ENCODE measurements around the gene URB2.
"Not testable (repeated sequence)": the region's sequence is repeated elsewhere in the genome, so short reads cannot be mapped to it uniquely, and the experiment has no call there.

Gene URB2

DNA sequence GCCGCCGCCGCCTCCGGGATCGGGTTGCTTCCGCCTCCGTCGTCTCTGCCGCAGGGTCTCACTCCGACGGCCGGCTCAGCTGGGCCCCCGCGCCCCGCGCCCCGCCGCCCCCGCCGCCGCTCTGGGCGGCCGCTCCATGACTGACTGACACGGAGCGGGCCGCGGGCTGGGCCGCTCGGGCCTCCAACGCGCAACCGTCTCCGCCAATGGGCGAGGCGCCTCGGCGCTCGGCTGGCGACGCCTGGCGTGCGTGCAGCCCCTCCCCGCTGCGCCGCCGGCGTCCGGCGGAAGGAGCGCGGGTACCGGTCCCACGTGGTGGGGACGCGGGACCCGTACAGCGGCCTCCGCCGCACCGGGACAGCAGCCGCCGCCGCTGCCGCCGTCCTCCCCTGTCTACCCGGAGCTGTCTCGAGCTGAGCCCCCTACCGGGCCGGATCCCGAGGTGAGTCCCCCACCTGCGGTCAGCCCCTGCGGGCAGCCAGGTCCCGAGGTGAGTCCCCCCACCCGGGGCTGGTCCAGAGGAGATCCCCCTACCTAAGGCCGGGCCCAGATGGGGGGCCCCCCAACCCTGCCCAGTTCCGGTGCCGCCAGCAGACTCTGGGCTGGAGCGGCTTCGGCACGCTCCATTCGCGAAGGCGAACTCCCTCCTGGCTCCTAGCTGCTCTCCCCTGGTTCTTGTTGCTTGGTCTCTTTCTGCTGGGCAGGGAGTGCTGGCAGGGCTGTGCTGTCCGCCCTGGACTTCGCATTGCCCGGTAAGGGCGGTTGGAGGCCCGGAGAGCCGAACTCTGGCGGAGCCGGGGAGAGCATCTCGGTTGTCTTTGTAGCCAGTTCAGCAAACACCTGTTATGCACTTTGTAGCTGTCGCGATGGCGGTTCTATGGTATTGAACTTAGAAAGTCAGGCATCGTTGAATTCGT is at the start of gene URB2, which contains the start of gene TAF5L:
Gene URB2, plus strand, starts transcription at position 333 of the 917 bp plus-strand sequence. CDS start 1,387 bp downstream, outside the sequence.
Gene TAF5L, minus strand, starts transcription at position 208 of the 917 bp plus-strand sequence. CDS start 11,640 bp downstream, outside the sequence.
- peak; percentile 92 for DNase-seq (ENCODE audit: low read depth)

DNA sequence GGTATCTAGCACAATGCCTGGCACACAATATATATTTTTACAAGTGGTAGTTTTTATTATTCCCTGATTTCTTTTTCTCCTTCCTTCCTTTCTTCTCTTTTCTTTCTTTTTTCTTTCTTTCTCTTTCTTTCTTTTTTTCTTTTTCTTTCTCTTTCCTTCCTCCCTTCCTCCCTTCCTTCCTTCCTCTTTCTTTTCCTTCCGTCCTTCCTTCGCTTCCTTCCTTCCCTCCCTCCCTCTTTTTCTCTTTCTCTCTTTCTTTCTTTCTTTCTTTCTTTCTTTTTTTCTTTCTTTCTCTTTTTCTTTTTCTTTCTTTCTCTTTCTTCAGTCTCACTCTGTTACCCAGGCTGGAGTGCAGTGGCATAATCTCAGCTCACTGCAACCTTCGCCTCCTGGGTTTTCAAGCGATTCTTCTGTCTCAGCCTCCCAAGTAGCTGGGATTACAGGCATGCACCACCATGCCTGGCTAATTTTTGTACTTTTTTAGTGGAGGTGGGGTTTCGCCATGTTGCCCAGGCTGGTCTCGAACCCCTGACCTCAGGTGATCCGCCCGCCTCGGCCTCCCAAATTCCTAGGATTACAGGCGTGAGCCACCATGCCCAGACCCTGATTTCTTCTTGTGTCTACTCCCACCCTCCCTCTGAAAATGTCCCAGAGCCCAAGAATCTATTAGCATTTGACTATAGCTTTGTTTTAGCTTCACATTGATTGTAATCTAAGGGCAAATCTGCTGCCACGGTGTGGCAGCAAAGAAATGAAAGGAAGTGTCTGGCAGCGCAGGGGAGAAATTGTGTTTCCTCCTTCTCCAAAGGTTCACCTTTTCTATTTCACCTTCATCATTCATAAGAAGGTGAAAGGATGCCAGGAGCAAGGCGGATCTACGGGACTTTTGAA is 47.6 kb upstream of the URB2 start:
- DNase-seq (ENCODE audit: low read depth), result no peak

DNA sequence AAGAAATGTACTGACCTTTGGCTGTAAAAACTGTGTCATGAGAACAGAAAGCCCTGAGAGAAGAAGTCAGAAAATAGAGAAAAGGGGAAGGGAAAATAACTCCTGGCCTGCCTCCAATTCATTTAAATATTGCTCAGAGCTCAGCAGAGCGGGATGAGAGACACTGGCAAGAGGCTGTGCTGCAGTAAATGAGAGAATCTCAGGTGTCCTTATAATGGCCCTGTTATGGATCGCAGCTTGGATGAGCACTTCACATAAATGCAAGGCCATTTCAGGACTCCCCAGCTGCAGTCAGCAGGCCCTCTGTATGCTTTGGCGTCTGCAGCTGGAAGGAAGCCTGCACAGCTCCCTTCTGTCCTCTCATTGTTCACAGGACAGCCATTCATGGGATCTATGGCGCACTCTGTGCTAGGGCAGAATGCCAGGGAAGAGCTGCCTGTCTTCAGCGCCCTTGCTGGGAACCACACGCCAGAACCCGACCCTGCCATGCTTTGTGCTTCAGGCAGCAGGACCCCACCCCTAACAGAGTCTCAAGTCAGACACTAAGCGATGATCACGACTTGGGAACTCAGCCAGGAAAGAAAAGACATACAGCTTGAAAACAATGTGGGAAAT is 46.9 kb upstream of the URB2 start:
- DNase-seq (ENCODE audit: low read depth), result peak; percentile 46

DNA sequence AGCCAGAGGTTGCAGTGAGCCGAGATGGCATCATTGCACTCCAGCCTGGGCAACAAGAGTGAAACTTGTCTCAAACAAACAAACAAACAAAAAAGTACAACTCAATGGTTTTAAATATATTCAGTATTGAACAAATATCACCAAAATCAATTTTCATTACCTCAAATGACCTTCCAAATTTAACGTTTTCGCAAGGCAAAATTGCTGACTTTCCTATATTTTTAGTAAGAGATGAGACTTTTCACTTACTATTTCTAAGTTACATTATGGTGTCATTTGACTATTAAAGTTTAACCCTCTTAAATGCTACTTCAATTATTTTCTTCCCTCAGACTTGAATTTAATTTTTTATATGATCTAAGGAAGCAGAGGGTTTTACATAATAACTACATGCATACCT is 44.6 kb upstream of the URB2 start:
- DNase-seq (ENCODE audit: low read depth), result no peak

DNA sequence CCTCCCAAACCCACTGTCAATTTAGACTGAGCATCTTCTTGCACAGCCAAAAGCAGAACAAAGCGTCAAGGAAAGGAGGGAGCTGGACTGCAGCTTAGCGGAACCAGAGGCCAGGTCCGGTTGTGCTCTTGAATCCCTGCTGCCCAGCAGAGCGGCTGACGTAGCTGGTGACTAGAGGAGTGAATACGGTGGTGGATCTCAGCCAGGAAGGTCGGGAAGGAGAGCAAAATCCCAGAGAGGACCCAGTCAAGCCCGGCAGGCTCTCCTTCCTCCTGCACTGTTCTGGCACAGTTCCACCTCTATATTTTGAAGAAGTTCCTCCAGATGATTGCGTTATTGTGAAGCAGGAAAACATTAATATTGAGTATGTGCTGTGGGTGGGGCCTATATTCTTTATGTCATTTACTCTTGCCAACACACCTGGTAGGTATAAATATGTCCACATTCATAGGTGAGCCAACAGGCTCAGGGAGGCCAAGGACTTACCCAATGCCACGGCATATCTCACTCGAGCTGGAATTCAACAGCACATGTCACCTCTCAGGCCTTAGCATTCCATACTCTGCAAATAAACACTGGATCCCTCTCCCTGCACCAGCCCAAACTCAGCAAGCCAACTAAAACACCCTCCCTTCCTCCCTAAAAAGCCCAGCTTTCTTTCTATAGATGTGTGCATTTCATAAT is 43.9 kb upstream of the URB2 start:
- peak; percentile 47 for DNase-seq (ENCODE audit: low read depth)

DNA sequence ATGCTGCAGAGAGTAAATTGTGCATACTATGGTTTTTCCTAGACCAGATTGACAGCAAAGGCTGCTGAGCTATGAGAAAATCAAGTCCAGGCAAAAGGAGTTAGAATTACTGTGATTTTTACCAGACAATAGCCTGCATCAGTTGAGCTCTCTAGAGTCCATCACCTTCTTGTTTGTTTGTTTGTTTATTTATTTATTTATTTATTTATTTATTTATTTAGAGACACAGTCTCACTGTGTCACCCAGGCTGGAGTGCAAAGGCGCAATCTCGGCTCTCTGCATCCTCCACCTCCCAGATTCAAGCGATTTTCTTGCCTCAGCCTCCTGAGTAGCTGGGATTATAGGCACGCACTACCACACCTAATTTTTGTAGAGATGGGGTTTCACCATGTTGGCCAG is 43.3 kb upstream of the URB2 start:
- no peak for DNase-seq (ENCODE audit: low read depth)

DNA sequence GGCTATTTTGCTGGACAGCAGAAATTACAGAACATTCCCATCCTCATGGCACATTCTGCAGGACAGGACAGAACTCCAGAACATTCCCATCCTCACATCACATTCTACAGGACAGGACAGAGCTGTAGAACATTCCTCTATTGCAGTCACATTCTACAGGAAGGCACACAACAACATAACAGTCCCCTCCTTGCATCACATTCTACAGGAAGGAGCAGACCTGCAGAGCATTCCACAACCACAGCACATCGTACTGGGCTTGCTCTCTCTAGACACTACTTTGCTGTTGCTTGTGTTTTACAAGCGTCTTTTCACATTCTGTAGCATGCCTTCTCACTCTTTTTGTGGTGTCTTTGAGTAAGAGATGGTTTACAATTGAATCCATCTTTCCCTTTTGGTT is 40.7 kb upstream of the URB2 start:
- DNase-seq (ENCODE audit: low read depth), result no peak

DNA sequence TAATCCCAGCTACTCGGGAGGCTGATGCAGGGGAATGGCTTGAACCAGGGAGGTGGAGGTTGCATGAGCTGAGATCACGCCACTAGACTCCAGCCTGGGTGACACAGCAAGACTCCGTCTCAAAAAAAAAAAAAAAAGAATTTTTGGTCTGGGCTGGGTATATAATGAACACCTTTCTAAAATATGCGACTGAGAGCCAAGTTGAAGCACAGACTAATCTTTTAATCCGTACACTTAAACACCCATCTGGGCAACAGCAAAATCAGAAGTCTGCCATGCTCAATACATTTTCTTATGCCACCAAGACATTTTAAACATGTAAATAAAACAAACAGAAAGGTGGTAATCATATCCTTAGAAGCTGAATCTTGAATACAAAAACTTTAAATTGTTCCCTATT is 35.9 kb upstream of the URB2 start:
- no peak for DNase-seq (ENCODE audit: low read depth)

DNA sequence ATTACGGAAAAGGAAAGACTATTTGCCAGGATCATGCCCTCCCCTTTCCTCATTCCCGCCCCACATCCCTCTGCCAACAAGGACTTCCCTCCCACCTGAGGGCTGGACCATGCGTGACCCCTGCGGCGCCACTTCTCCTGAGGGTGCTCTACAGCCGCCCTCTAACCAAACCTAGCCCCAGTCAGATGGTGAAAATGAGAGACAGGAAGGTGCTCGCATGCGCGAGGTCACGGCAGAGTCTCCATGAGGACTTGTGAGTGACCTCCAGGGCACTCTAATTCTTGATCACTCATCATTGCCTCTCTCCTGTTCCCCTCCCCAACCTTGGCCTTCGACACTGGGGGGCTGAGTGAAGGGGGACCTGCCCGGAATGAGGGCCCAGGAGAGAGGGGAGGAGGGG is 32.2 kb upstream of the URB2 start:
- no peak for DNase-seq (ENCODE audit: low read depth)

DNA sequence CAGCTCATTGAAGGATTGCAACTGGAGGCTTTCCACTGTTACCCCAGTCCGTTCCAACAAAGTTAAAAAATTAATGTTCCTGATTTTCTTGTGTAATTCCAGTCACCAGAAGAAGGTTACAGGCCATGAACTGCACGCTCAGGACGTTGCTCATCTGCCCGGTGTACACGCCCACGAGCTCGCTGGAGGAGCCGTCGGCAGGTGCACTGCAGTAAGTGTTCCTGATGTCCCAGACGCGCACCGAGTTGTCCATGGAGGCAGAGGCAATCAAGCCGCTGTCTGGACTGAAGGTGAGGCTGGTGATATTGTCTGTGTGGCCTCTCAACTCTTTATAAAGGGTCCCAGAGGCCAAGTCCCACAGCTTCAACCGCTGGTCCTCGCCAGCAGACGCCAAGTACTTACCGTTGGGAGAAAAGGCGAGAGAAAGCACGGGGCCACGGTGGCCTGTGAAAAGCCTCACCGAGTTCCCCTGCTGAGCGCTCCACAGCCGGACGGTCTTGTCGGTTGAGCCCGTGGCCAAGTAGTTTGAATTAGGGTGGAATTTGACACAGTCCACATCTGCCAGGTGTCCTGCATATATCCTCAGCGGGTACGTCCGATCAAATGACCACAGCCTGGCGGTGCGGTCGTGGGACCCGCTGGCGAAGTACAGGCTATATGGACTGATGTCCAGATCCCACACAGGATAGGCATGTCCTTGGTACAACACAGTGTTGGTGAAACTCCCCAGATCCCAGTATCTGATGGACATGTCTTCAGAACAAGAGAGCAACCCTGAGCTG is 31.6 kb upstream of the URB2 start:
- DNase-seq (ENCODE audit: low read depth), result no peak

DNA sequence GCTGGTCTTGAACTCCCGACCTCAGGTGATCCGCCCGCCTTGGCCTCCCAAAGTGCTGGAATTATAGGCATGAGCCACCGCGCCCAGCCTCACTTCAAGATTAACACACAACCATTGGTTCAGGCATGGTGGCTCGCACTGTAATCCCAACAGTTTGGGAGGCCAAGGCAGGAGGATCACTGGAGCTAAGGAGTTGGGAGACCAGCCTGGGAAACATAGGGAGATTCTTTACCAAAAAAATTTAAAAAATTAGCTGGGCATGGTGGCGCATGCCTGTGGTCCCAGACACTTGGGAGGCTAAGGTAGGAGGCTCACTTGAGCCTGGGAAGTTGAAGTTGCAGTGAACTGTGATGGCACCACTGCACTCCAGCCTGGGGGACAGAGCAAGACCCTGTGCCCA is 30.2 kb upstream of the URB2 start:
- DNase-seq (ENCODE audit: low read depth), result not testable (repeated sequence)

DNA sequence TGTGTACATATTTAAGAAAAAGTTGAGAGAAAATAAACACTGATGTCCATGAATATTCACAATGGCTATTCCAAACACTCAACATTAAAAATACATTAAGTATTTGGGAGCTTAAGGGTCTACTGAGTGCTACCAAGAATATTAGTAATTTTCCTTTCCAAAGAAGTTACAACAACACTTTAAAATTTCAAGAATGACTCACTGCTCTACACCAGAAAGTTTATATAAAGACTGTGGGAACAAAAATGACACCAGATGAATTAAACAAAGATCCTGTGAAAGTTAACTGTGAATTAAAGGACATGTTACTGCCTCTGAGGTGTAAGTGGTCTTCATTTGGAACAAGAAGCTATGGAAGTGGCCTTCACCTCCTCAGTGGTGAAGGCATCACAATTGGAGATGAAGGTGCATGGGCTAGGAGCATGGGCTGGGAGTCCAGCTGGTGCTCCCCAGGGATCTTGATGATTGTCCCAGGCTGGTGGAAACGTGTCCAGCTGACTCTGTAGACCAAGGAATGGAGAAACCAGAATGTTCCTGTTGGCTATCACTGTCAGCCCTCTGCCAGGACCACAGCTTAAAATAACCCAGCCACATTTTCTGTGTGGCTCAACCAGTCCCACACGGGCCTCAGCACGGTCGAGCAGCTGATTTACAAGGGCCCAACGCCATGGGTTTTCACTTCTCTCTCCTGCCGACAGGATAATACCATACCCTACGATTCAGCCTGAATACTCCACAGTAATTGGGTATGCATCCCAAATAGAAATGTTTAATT is 28.9 kb upstream of the URB2 start:
- DNase-seq (ENCODE audit: low read depth), result peak; percentile 76

DNA sequence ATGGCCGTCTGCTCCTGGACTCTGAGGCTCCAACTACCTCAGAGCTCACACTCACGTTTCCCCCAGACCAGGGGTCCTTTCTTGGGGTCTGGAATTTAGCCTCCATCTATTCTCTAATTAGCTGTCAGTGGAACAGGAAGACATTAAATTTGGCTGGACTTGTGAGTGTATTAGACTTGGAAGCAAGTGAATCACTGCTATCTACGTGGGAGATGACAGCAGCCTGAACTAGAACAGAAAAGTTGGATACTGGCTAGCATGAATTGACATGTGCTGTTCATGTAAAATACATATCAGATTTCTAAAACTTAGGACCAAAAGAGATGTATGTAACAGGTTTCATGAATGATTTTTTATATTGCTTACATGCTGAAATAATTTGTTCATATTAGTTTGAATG is 28.2 kb upstream of the URB2 start:
- DNase-seq (ENCODE audit: low read depth), result peak; percentile 69

DNA sequence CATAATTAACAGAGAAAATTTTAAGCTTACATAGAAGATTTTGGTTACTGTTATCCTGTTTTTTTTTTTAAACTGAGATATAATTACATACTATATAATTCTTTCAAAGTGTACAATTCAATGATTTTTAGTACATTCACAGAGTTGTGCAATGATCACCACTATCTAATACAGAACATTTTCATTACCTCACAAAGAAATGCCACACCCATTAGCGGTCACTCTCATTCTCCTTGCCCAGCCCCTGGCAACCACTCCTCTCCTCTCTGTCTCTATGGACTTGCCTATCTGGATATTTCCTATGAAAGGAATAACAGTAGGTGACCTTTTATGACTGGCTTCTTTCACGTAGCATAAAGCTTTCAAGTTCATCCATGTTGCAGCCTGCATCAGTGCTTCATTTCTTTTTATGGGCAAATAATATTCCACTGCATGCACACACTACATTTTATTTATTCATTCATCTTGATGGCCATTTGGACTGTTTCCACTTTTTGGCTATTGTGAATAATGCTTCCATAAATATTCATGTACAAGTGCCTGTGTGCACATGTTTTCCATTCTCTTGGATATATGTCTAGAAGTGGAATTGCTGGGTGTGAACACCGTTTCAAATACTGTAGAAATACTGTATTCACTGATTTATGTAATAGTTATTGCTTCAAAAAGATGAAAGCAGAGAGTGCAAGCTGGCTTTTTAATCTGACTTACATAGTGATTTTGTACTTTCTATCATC is 26.7 kb upstream of the URB2 start:
- DNase-seq (ENCODE audit: low read depth), result peak; percentile 10

DNA sequence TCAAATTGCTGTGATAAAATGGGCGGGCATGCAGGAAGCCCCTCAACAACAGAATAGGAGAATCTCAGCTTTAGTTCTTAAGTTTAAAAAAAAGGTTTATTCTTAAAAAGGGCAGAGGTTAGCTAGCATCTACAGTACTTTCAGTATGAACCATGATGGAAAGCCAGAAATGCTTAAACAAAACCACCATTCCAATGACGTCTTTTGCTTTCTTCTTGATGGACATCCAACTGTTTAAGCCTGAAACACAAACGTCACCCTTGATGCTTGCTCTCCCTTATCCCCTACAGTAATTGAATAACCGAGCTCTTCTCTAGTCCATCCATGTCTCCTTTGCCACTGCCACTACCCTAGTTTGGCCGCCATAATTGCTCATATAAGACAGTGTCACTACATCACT is 25.8 kb upstream of the URB2 start:
- no peak for DNase-seq (ENCODE audit: low read depth)

DNA sequence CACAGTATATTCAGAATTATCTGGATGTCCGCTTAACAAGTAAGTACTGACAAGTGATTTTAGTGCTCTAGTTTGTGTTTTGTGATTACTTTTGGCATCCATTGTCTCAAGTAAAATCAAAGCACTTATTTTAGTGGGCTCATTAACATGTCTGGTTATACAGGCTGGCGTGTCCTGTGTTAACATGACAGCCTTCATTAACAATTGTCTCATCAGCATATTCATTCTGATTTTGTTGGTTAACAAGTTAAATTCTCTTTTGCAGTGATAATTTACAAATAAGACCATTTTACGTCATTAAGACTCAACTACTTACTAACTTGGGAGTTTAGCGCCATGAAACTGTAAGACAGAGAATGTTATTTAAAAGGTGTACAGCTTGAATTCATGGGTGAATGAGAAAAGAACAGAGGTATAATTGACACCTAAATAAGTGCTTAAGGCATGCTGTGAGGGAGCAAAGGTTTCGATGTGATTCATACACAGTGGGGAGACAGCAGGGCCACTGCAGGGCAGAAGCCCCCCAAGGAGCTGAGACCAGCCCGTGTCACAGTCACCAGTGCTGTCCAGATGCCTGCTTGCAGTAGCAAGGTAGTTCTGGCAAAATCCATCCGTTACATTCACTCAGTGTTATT is 22.6 kb upstream of the URB2 start:
- no peak for DNase-seq (ENCODE audit: low read depth)

DNA sequence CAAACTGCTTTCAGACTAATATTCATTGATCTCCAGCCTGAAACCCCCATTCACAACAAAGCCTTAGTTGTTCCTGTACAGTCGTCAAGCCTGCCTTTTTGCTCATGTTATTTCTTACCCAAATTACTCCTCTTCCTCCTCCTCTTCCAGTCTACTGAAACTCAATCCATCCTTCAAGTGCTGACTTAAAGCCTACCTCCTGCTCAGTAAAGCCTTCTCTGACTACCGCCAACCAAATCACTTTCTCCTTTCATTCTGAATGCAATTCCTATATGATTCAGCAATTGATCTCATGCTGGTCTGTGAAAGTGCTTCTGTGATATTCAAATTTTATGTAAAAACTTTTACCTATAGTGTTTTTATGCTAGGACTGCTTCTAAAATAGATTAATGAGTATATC is 18.7 kb upstream of the URB2 start:
- DNase-seq (ENCODE audit: low read depth), result no peak

DNA sequence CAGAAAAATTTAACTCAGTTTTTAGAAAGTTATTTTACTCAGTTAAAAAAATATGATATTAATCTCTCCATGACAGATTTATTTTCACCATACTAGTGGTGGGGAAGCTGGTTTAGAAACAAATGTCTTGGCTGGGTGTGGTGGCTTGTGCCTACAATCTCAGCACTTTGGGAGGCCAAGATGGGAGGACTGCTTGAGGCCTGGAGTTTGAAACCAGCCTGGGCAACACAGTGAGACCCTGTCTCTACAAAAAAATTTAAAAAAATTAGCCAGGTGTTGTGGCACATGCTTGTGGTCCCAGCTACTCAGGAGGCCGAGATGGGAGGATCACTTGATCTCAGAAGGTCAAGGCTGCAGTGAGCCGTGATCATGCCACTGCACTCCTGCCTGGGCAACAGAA is 17.5 kb upstream of the URB2 start:
- DNase-seq (ENCODE audit: low read depth), result no peak

DNA sequence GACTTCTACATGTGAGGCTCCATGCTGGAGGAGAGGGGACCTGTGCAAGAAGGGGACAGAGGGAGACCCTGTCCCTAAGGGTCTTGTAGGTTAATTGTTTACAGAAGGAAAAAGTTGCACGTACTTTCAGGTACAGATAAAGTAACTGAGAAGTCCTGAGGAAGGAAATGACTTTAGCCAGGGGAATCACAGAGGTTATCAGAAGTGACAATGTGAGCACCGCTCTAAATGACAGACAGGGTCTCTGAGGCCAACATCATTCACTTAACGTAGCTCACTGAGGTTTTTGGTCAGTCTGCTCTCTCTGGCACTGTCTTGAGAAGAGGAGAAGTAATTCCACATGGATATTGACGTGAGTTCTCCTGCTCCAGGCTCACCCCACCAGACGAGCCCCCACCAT is 12.1 kb upstream of the URB2 start:
- no peak for DNase-seq (ENCODE audit: low read depth)

Measured in iris pigment epithelial cell (primary cell).